ENCODE results near the gene GPR85.
"Not testable (repeated sequence)": the region's sequence is repeated elsewhere in the genome, so short reads cannot be mapped to it uniquely, and the experiment has no call there.

The GPR85 gene

DNA sequence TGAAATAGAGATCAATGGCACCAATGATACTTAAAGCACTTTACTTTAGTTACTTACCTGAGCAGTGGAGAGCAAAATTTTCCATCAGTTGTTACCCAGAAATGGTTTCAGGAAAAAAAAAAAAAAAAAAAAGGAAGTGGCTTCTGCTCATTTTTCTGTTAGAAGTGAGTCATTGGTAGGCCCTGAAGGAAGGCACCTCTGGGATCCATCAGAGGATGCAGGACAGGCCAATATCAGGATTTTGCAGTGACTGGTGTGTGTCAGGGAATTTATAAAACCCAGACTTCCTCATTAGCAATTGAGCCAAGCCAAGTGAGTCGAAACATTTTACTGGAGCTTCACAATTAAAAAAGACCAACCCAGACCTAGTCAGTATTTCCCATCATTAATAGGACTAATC is 34.0 kb upstream of the GPR85 start:
- DNase-seq (ENCODE audit: low spot score): no peak
- TF ChIP-seq, protein P1, sequence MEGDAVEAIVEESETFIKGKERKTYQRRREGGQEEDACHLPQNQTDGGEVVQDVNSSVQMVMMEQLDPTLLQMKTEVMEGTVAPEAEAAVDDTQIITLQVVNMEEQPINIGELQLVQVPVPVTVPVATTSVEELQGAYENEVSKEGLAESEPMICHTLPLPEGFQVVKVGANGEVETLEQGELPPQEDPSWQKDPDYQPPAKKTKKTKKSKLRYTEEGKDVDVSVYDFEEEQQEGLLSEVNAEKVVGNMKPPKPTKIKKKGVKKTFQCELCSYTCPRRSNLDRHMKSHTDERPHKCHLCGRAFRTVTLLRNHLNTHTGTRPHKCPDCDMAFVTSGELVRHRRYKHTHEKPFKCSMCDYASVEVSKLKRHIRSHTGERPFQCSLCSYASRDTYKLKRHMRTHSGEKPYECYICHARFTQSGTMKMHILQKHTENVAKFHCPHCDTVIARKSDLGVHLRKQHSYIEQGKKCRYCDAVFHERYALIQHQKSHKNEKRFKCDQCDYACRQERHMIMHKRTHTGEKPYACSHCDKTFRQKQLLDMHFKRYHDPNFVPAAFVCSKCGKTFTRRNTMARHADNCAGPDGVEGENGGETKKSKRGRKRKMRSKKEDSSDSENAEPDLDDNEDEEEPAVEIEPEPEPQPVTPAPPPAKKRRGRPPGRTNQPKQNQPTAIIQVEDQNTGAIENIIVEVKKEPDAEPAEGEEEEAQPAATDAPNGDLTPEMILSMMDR (IDR thresholded peaks at IDR 0.05; ENCODE audit: borderline replicate concordance, control extremely low read depth, extremely low read depth, insufficient read depth, missing control alignments): no peak
- in situ Hi-C loops (cut with MboI; ENCODE audit: low sequenced_read_pairs, unreplicated experiment): no loop called here

DNA sequence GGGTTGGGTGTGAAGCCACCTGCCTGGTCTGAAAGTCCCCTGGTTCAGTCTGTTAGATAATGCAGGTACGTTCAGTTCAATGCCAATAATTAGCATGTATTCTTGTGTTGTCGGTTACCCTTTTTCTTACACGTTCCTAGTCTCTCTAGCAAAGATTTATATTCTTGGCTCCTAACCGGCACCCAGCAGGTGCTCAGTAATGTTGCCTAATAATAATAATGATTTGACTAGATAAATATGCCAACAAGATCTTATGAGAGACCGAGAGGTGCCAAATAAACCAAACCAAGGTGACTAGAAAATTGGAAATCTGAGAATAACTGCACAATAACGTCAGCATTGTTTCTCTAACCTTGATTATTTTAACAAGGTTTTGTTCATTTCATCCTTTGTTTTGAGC is 32.8 kb upstream of the GPR85 start:
- in situ Hi-C loops (cut with MboI; ENCODE audit: low sequenced_read_pairs, unreplicated experiment): no loop called here
- no peak for DNase-seq (ENCODE audit: low spot score)
- TF ChIP-seq, protein P1 (IDR thresholded peaks at IDR 0.05; ENCODE audit: borderline replicate concordance, control extremely low read depth, extremely low read depth, insufficient read depth, missing control alignments): no peak

DNA sequence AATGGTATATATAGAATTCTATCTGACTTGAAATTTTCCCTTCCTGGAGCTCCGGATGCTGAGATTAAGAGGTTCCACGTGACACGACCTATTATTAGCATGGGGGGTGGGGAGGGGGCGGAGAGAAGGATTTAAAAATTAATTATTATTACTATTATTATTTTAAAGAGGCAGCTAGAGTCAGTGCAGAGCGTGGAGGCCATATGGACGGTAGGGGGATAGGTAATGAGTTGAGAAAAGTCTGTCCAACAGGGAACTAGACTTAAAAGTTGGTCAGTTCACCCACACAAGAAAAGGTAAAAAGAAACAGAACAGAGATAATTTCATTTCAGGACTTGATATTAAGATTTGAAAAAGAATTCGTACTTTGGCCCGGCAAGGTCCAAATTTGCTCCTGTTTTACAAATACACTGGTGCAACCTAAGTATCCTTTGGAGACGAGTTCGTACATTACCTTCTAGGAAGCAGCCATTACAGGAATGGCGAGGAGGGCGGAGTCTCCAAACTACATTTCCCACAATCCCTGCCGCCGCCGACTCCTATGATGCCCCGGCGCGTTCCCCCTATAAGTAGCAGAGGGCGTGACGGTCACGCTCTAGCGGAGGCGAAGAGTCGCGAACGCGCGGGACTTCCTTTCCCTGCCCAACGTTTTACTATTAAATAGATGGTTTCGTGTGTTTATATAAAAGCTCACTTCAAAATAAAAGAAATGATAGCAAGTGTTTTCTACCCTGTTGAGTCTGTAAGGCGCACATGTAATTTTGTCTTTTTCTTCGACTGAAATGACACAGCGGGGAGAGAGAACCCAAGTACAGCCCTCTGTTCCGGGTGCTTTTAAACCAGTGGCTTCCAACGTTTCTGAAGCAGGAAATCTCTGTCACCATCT is 31.7 kb upstream of the GPR85 start, which contains the start of gene SMIM30:
Gene SMIM30 (minus strand): TSS at position 481 of the 886 bp plus-strand sequence. CDS start 976 bp downstream, outside the sequence.
- in situ Hi-C loops (cut with MboI; ENCODE audit: low sequenced_read_pairs, unreplicated experiment): no loop called here

DNA sequence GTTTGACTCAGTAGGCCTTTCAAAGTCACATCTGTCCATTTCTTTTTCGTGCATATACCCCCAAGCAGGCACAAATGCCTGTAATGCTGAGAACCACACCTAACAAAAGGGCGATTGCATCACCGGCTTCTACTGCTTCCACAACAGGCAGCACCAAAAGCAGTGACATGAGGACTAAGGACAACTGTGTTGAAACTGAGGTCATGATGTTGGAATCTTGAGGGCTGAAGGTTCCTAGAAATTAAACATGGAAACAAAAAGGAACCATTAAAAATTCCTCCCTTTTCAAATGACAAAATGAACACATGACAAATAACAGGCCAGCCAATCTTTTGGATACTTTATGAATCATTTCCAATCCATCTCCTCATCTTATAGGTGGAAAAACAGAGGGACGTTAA is 30.7 kb upstream of the GPR85 start:
- in situ Hi-C loops (cut with MboI; ENCODE audit: low sequenced_read_pairs, unreplicated experiment); DNase-seq (ENCODE audit: low spot score): not testable (repeated sequence)

More for the DNA sequence above, 31.7 kb upstream of the GPR85 start, which contains the start of gene SMIM30:
- TF ChIP-seq, protein P1 (IDR thresholded peaks at IDR 0.05; ENCODE audit: borderline replicate concordance, control extremely low read depth, extremely low read depth, insufficient read depth, missing control alignments): no peak
- peak; percentile 75 for DNase-seq (ENCODE audit: low spot score)

DNA sequence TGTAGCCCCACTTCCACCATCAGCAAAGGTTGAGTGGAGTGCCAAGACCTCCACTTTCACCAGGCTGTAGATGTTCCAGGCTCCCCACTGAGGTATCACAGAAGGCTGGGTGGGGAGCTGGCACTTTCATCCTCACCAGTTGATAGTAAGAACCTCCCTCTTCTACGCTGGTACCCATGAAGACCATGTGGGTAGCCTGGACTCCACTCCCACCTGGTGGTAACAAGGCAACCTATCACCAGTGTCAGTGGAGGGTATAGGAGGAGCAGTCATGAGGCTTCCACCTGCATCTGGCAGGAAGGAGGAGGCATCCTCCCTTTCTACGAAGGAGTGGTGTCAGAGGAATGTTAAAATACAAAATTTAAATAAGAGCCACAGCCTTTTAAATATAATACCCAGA is 27.3 kb upstream of the GPR85 start:
- DNase-seq (ENCODE audit: low spot score): no peak
- TF ChIP-seq, protein P1 (IDR thresholded peaks at IDR 0.05; ENCODE audit: borderline replicate concordance, control extremely low read depth, extremely low read depth, insufficient read depth, missing control alignments): no peak
- in situ Hi-C loops (cut with MboI; ENCODE audit: low sequenced_read_pairs, unreplicated experiment): no loop called here

DNA sequence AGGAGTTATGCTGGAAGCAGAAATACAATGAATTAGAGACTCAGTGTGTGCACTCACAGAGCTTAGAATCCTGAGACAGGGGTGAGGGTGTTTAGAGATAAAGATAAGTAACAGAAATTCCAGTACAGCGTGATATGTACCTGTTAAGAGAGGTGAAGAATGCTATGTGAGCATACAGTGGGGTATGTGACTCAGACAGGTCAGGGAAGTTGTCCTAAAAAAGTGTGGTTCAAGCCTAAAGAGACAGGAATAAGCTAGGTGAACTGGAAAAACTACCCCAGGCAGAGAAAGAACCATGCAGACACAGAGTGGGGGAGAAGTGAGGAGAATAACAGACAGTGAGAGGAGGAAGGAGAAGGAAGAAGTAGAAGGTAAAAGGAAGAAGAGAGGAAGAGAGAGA is 23.1 kb upstream of the GPR85 start:
- TF ChIP-seq, protein P1 (IDR thresholded peaks at IDR 0.05; ENCODE audit: borderline replicate concordance, control extremely low read depth, extremely low read depth, insufficient read depth, missing control alignments): no peak
- in situ Hi-C loops (cut with MboI; ENCODE audit: low sequenced_read_pairs, unreplicated experiment): no loop called here
- no peak for DNase-seq (ENCODE audit: low spot score)

DNA sequence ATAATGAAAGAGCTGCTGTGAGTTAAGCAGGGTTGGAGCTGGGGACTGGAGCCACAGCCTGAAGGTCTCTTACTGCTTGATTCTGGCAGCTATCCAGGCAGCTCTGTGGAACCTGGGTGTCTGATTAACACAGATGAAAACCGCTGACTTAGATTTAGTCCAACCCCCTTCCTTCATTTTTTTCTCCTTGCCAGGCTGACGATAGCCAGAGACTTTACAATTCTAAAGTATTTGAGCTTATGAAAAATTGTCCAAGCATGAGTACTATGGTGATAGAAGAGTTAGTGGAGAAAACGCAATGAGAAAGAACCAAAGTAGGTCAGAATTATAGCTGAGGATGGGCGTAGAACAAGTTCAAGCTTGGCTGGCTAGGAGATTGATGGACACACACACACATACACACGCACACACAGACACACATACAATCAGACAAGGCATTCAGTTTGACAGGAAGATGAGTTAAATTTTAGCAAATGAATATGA is 13.5 kb upstream of the GPR85 start:
- TF ChIP-seq, protein P1 (IDR thresholded peaks at IDR 0.05; ENCODE audit: borderline replicate concordance, control extremely low read depth, extremely low read depth, insufficient read depth, missing control alignments): no peak
- in situ Hi-C loops (cut with MboI; ENCODE audit: low sequenced_read_pairs, unreplicated experiment): no loop called here
- no peak for DNase-seq (ENCODE audit: low spot score)

Data from GM13976 (cell line).